ENCODE measurements around the gene EPHA8. TPM values are rescaled to one million over a fixed set of nuclear protein-coding genes. Genes with fewer than 3 reads are reported as not detected.

Gene EPHA8
- total and polyA plus RNA-seq, 12 donors, result 0.11 to 10.1 (median 1.6) TPM; not detected in 2

DNA sequence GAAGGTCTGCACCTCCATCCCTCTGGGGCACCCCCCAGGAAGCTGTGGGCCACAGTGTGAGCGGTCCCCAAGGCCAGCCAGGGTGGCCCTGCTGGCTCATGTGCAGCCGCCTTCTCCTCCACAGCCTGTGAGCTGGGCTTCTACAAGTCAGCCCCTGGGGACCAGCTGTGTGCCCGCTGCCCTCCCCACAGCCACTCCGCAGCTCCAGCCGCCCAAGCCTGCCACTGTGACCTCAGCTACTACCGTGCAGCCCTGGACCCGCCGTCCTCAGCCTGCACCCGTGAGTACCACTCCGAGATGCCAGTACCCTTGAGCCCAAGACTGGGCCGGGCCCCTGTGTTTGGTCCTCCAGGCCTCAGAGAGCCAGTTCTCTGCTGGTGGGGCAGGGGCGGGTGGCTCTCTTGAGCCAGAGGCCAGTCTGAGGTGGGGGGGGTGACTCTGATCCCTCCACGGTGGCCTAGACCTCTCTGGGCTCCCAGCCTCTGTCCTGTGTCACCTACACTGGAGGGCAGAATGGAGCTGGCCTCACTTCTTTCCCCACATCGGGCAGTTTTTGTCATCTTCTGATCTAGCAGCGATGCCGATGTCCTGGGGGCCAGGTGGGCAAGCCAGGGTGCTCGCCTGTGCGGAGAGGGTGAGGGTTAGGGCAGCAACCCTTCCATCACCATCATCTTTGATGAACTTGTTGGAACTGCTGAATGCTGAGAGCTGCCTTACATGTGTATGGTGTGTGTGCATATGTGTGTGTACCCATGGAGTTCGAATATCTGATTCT, 23.3 kb downstream of the EPHA8 start:
- Histone ChIP-seq H3K9me3 (replicated peaks in 1 of 3) (no peaks in the 10 kb centered on the region), H3K36me3 (replicated peaks in 1 of 2) (no peaks in the 10 kb centered on the region), H3K4me1 (replicated peaks in 1 of 2) (peaks cover 0 to 14% of the 10 kb centered on the region in 2 donors), H3K27ac (no peak overlapping the region), H3K4me3 (no peak overlapping the region), H3K27me3 (no peaks in the 10 kb centered on the region)
- intact Hi-C loops (cut with DNase I), result no loop called here
- no peak for DNase-seq
- 85 to 89% (median 87%) methylated on average over 8 to 19 of the region's 19 CpGs for WGBS, 4 donors
- TF ChIP-seq POLR2A (IDR thresholded peaks at IDR 0.05), result no peak
- no peak for TF ChIP-seq CTCF (IDR thresholded peaks at IDR 0.05)

- no peaks in the 10 kb centered on the region for H3K27me3 ChIP-seq
- intact Hi-C loops (cut with DNase I), result no loop called here
- no peaks in the 10 kb centered on the region for H3K9me3 ChIP-seq (replicated peaks in 1 of 3)
- peaks cover 0 to 14% of the 10 kb centered on the region in 2 donors for H3K4me1 ChIP-seq (replicated peaks in 1 of 2)
- H3K36me3 ChIP-seq (replicated peaks in 1 of 2), result no peaks in the 10 kb centered on the region
- H3K4me3 ChIP-seq, result no peak overlapping the region
- 76 to 86% (median 80%) methylated on average over 5 to 7 of the region's 7 CpGs for WGBS, 4 donors
- no peak for DNase-seq
- no peak overlapping the region for H3K27ac ChIP-seq
- no peak for TF ChIP-seq POLR2A (IDR thresholded peaks at IDR 0.05)
- TF ChIP-seq CTCF (IDR thresholded peaks at IDR 0.05), result no peak
Measured at GRCh38 chr1:22587247-22587646, 24.0 kb downstream of the EPHA8 start.

DNA sequence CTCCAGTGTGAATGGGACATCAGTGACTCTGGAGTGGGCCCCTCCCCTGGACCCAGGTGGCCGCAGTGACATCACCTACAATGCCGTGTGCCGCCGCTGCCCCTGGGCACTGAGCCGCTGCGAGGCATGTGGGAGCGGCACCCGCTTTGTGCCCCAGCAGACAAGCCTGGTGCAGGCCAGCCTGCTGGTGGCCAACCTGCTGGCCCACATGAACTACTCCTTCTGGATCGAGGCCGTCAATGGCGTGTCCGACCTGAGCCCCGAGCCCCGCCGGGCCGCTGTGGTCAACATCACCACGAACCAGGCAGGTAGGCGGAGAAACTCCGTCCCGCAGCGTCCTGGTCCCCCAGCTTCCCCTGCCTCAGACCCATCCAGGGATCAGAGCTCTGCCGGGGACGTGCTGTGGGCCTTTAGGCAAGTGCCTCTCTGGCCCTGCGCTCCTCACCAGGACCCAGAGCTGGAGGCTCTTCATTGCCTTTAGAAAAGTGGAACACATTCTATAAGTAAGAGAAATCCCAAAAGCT, 25.7 kb downstream of the EPHA8 start:
- peaks cover 0 to 4% of the 10 kb centered on the region in 2 donors for H3K4me1 ChIP-seq (replicated peaks in 1 of 2)
- 75 to 97% (median 89%) methylated on average over 3 to 24 of the region's 24 CpGs for WGBS, 4 donors
- no peak overlapping the region for H3K27ac ChIP-seq
- no peak overlapping the region for H3K4me3 ChIP-seq
- no peak for DNase-seq
- peaks cover 5% of the 10 kb centered on the region for H3K27me3 ChIP-seq
- TF ChIP-seq POLR2A (IDR thresholded peaks at IDR 0.05) (no peak), CTCF (IDR thresholded peaks at IDR 0.05) (no peak)
- H3K9me3 ChIP-seq (replicated peaks in 1 of 3), result no peaks in the 10 kb centered on the region
- H3K36me3 ChIP-seq (replicated peaks in 1 of 2), result no peaks in the 10 kb centered on the region
- intact Hi-C loops (cut with DNase I), result no loop called here

DNA sequence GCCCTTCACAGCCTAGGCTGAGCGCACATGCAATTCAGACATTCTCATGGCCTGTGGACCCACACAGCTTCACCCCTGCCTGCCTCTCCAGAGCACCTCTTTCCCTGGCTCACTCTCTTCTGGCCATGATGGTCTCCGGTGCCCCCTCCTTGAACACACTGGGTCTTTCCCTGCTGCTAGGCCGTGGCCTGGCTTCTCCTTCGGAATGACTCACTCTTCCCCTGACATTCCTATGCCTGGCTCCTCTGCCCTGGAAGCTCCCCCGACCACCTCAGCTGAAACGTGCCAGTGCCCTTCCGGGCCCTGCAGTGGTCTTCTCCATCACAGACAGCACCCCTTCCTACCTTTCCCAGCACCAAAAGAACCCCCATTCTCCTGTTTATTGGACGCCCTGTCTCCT, 28.3 kb downstream of the EPHA8 start:
- Histone ChIP-seq H3K4me3 (no peak overlapping the region), H3K27ac (no peak overlapping the region), H3K36me3 (replicated peaks in 1 of 2) (no peaks in the 10 kb centered on the region), H3K4me1 (replicated peaks in 1 of 2) (no peaks in the 10 kb centered on the region), H3K27me3 (peaks cover 5% of the 10 kb centered on the region), H3K9me3 (replicated peaks in 1 of 3) (no peaks in the 10 kb centered on the region)
- TF ChIP-seq CTCF (IDR thresholded peaks at IDR 0.05), result no peak
- no peak for TF ChIP-seq POLR2A (IDR thresholded peaks at IDR 0.05)
- DNase-seq, result no peak
- WGBS, 4 donors, result 64 to 77% (median 75%) methylated on average over 8 of the region's 8 CpGs
- intact Hi-C loops (cut with DNase I), result no loop called here

All from adrenal gland (tissue), 12 donors.